Measurements from ENCODE around the gene SPDEF. TPM values are rescaled to one million over a fixed set of nuclear protein-coding genes. Genes with fewer than 3 reads are reported as not detected.

Gene SPDEF
- total RNA-seq (2014; rRNA removed; shearing (Covaris generic); ENCODE audit: low replicate concordance) = not detected in 2 replicates

- no peaks in the 10 kb centered on the region for H3K27me3 ChIP-seq
- DNase-seq = no peak
- no peak within 1 kb of the TSS for H3K4me3 ChIP-seq
- H3K36me3 ChIP-seq = no peaks in the 10 kb centered on the region
- no peaks in the 10 kb centered on the region for H3K9me3 ChIP-seq
Measured at GRCh38 chr6:34556031-34556471, at the start of gene SPDEF. TSS of gene SPDEF (minus strand) at chr6:34556329. CDS start at chr6:34544455, 11,874 bp downstream.

- no peaks in the 10 kb centered on the region for H3K36me3 ChIP-seq
- no peak for DNase-seq
- no peaks in the 10 kb centered on the region for H3K27me3 ChIP-seq
- H3K9me3 ChIP-seq = no peaks in the 10 kb centered on the region
- H3K4me3 ChIP-seq = no peak overlapping the region
Measured at GRCh38 chr6:34603707-34604106, 47.6 kb upstream of the SPDEF start.

- Histone ChIP-seq H3K4me3 (no peak overlapping the region), H3K36me3 (no peaks in the 10 kb centered on the region), H3K27me3 (no peaks in the 10 kb centered on the region), H3K9me3 (no peaks in the 10 kb centered on the region)
- no peak for DNase-seq
Measured at GRCh38 chr6:34602318-34603111, 46.4 kb upstream of the SPDEF start.

- Histone ChIP-seq H3K4me3 (no peak overlapping the region), H3K9me3 (no peaks in the 10 kb centered on the region), H3K27me3 (no peaks in the 10 kb centered on the region), H3K36me3 (no peaks in the 10 kb centered on the region)
- DNase-seq = no peak
Measured at GRCh38 chr6:34601706-34602105, 45.6 kb upstream of the SPDEF start.

GRCh38 chr6:34600796-34601195, 44.7 kb upstream of the SPDEF start:
- no peak for DNase-seq
- Histone ChIP-seq H3K27me3 (no peaks in the 10 kb centered on the region), H3K9me3 (no peaks in the 10 kb centered on the region), H3K4me3 (no peak overlapping the region), H3K36me3 (no peaks in the 10 kb centered on the region)

GRCh38 chr6:34600101-34600500, 44.0 kb upstream of the SPDEF start:
- no peak for DNase-seq
- no peak overlapping the region for H3K4me3 ChIP-seq
- H3K9me3 ChIP-seq = no peaks in the 10 kb centered on the region
- H3K27me3 ChIP-seq = no peaks in the 10 kb centered on the region
- H3K36me3 ChIP-seq = no peaks in the 10 kb centered on the region

GRCh38 chr6:34598712-34599111, 42.6 kb upstream of the SPDEF start:
- Histone ChIP-seq H3K36me3 (no peaks in the 10 kb centered on the region), H3K27me3 (no peaks in the 10 kb centered on the region), H3K9me3 (no peaks in the 10 kb centered on the region), H3K4me3 (no peak overlapping the region)
- DNase-seq = no peak

GRCh38 chr6:34597605-34598353, 41.6 kb upstream of the SPDEF start:
- DNase-seq = no peak

GRCh38 chr6:34596798-34597197, 40.7 kb upstream of the SPDEF start:
- H3K36me3 ChIP-seq = no peaks in the 10 kb centered on the region
- H3K27me3 ChIP-seq = no peaks in the 10 kb centered on the region
- no peak overlapping the region for H3K4me3 ChIP-seq
- DNase-seq = no peak
- no peaks in the 10 kb centered on the region for H3K9me3 ChIP-seq

More at GRCh38 chr6:34597605-34598353, 41.6 kb upstream of the SPDEF start:
- Histone ChIP-seq H3K4me3 (no peak overlapping the region), H3K36me3 (no peaks in the 10 kb centered on the region), H3K9me3 (no peaks in the 10 kb centered on the region), H3K27me3 (no peaks in the 10 kb centered on the region)

GRCh38 chr6:34595332-34596184, 39.4 kb upstream of the SPDEF start:
- DNase-seq = no peak
- H3K36me3 ChIP-seq = no peaks in the 10 kb centered on the region
- no peaks in the 10 kb centered on the region for H3K9me3 ChIP-seq

GRCh38 chr6:34593701-34594100, 37.6 kb upstream of the SPDEF start:
- no peaks in the 10 kb centered on the region; the same call in 1 of the 2 replicates for H3K36me3 ChIP-seq
- no peak for DNase-seq
- no peak overlapping the region for H3K4me3 ChIP-seq
- no peaks in the 10 kb centered on the region for H3K27me3 ChIP-seq
- H3K9me3 ChIP-seq = no peaks in the 10 kb centered on the region

More at GRCh38 chr6:34595332-34596184, 39.4 kb upstream of the SPDEF start:
- Histone ChIP-seq H3K4me3 (no peak overlapping the region), H3K27me3 (no peaks in the 10 kb centered on the region)

GRCh38 chr6:34592208-34592952, 36.3 kb upstream of the SPDEF start:
- no peak for DNase-seq
- Histone ChIP-seq H3K27me3 (no peaks in the 10 kb centered on the region), H3K36me3 (no peaks in the 10 kb centered on the region; the same call in 1 of the 2 replicates), H3K9me3 (no peaks in the 10 kb centered on the region), H3K4me3 (no peak overlapping the region)

GRCh38 chr6:34589691-34590090, 33.6 kb upstream of the SPDEF start:
- DNase-seq = no peak
- Histone ChIP-seq H3K27me3 (no peaks in the 10 kb centered on the region), H3K36me3 (no peaks in the 10 kb centered on the region; the same call in 1 of the 2 replicates), H3K9me3 (no peaks in the 10 kb centered on the region), H3K4me3 (no peak overlapping the region)

- Histone ChIP-seq H3K36me3 (no peaks in the 10 kb centered on the region; the same call in 1 of the 2 replicates), H3K27me3 (no peaks in the 10 kb centered on the region), H3K9me3 (no peaks in the 10 kb centered on the region), H3K4me3 (no peak overlapping the region)
- DNase-seq = no peak
Measured at GRCh38 chr6:34589140-34589539, 33.0 kb upstream of the SPDEF start.

GRCh38 chr6:34587851-34588250, 31.7 kb upstream of the SPDEF start:
- H3K27me3 ChIP-seq = no peaks in the 10 kb centered on the region
- no peak for DNase-seq
- no peaks in the 10 kb centered on the region; the same call in 1 of the 2 replicates for H3K36me3 ChIP-seq
- H3K9me3 ChIP-seq = no peaks in the 10 kb centered on the region
- H3K4me3 ChIP-seq = no peak overlapping the region

GRCh38 chr6:34587325-34587724, 31.2 kb upstream of the SPDEF start:
- no peak overlapping the region for H3K4me3 ChIP-seq
- H3K9me3 ChIP-seq = no peaks in the 10 kb centered on the region
- H3K36me3 ChIP-seq = no peaks in the 10 kb centered on the region; the same call in 1 of the 2 replicates
- H3K27me3 ChIP-seq = no peaks in the 10 kb centered on the region
- DNase-seq = no peak

Data from MG63 (cell line).